CD4-positive, alpha-beta memory T cell (primary cell): ENCODE results near the gene N4BP2L2. TPM values are rescaled to one million over a fixed set of nuclear protein-coding genes. Genes with fewer than 3 reads are reported as not detected.

Experiments used
- CTCF ChIA-PET: fragments of 350-600 bp; sonication (Branson Sonifier 250); formaldehyde crosslinking; loops from one replicate; lab custom pipeline; 2021; ENCODE audit warnings: inconsistent platforms; ENCODE audit not compliant: partially characterized antibody; lab: Charles Lee
- POLR2A ChIA-PET: fragments of 350-600 bp; sonication (Branson Sonifier 250); formaldehyde crosslinking; loops from one replicate; lab custom pipeline; 2021; ENCODE audit not compliant: partially characterized antibody; lab: Charles Lee
- DNase-seq, 5 donors: peaks; one replicate each; pipeline versions ENCODE4 v3.0.0 to v3.0.0-alpha.2; 2020 to 2022; ENCODE audit warnings: mixed read lengths in 1 of 5
- H3K27ac ChIP-seq: one replicate; pipeline ENCODE4 v1.7.0; 2013; ENCODE audit warnings: low read depth, low read length
- H3K27me3 ChIP-seq: 2 replicates; pipeline ENCODE4 v1.7.0; 2013; ENCODE audit warnings: mild to moderate bottlenecking, low read length, moderate library complexity; ENCODE audit not compliant: insufficient read depth
- H3K36me3 ChIP-seq: 2 replicates; pipeline ENCODE4 v1.7.0; 2013; ENCODE audit warnings: mild to moderate bottlenecking, low read length, moderate library complexity; ENCODE audit not compliant: insufficient read depth
- H3K4me1 ChIP-seq: 2 replicates; pipeline ENCODE4 v1.7.0; 2013; ENCODE audit warnings: mild to moderate bottlenecking, low read length, moderate library complexity; ENCODE audit not compliant: insufficient read depth
- H3K4me3 ChIP-seq, 2 donors: one replicate each; pipeline ENCODE4 v1.7.0; 2013; ENCODE audit warnings: low read length in 2 of 2, mild to moderate bottlenecking in 1 of 2
- H3K9me3 ChIP-seq, 2 donors: one replicate each; pipeline ENCODE4 v1.7.0; 2013; ENCODE audit warnings: low read length in 2 of 2, control low read depth in 1 of 2; ENCODE audit not compliant: control insufficient read depth in 1 of 2
- H3K27ac Mint-ChIP-seq, 7 donors: one replicate each; pipeline ENCODE4 v1.8.0; 2020 to 2021; ENCODE audit warnings: mixed read lengths in 7 of 7, mild to moderate bottlenecking in 6 of 7, inconsistent platforms in 3 of 7, moderate library complexity in 3 of 7
- H3K27me3 Mint-ChIP-seq, 2 donors: one replicate each; pipeline ENCODE4 v1.8.0; 2020 to 2021; ENCODE audit warnings: mixed read lengths in 2 of 2
- H3K36me3 Mint-ChIP-seq, 2 donors: one replicate each; pipeline ENCODE4 v1.8.0; 2020 to 2021; ENCODE audit warnings: mixed read lengths in 2 of 2, inconsistent platforms in 1 of 2, mild to moderate bottlenecking in 1 of 2
- H3K4me1 Mint-ChIP-seq, 4 donors: one replicate each; pipeline ENCODE4 v1.8.0; 2020 to 2021; ENCODE audit warnings: mixed read lengths in 4 of 4, mild to moderate bottlenecking in 1 of 4
- H3K4me3 Mint-ChIP-seq, 8 donors: one replicate each; pipeline ENCODE4 v1.8.0; 2020 to 2021; ENCODE audit warnings: mixed read lengths in 8 of 8, mild to moderate bottlenecking in 7 of 8, moderate library complexity in 6 of 8, inconsistent platforms in 3 of 8
- H3K9me3 Mint-ChIP-seq, 8 donors: one replicate each; pipeline ENCODE4 v1.8.0; 2020 to 2021; ENCODE audit warnings: mixed read lengths in 8 of 8, mild to moderate bottlenecking in 5 of 8, inconsistent platforms in 3 of 8, moderate library complexity in 1 of 8
- intact Hi-C: fragments of 100-400 bp; cut with micrococcal nuclease; formaldehyde crosslinking; loops from one replicate; pipeline ENCODE4 v1.15.1; 2023
- polyA plus RNA-seq, 2 donors: library from polyadenylated mRNA; unstranded; fragments of 300-500 nt; fragmentation: Illumina TruSeq; gene quantifications; one replicate each; pipeline ENCODE4 v1.2.3, GENCODE V29; 2021
- total RNA-seq, 2 experiments: library from RNA; stranded (reverse); gene quantifications; one replicate each; pipeline ENCODE4 v1.2.3, GENCODE V29; 2021

The N4BP2L2 gene
- total and polyA plus RNA-seq, 4 experiments from 2014 or later: 144 to 351 (median 243) TPM

DNA sequence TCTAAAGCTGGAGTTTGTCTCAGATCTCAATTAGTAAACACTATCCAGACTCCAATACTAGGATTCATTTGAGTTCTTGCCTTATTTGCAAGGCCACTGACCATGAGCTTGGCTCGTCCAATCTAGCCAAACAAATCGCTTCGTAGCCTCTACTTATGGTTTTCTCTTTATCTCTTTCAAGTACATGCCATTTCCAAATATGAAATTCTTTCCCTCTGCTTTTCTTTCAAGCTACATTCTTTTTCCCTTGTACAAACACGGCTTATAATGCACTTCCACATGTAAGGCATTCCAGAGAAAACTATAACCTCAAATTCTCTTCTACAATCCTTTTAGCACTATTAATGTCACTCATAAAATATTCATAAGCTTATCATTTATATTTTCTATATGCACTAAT, 99.7 kb downstream of the N4BP2L2 start:
- Histone ChIP-seq H3K27me3 (no peaks in the 10 kb centered on the region), H3K4me1 (no peaks in the 10 kb centered on the region), H3K36me3 (no peaks in the 10 kb centered on the region), H3K9me3 (no peaks in the 10 kb centered on the region), H3K27ac (no peak overlapping the region), H3K4me3 (no peak overlapping the region)
- Mint-ChIP-seq H3K36me3 (peaks cover 23 to 35% of the 10 kb centered on the region in 2 donors), H3K27me3 (no peaks in the 10 kb centered on the region), H3K4me1 (peaks cover 0 to 4% (median 3%) of the 10 kb centered on the region in 4 donors), H3K9me3 (no peaks in the 10 kb centered on the region), H3K4me3 (no peak overlapping the region), H3K27ac (no peak overlapping the region)
- ChIA-PET CTCF (interaction anchor here (0.9 to 1.6 kb wide), 4 partner anchors 9 to 171 kb away, joined by 3 to 4 read pairs (median 3); partner anchors contain the start of gene N4BP2L1), POLR2A (interaction anchor here (1.6 kb wide), 1 partner anchor 12 kb away, joined by 5 read pairs; no protein-coding TSS in a partner anchor)
- intact Hi-C loops: no loop called here
- no peak for DNase-seq

DNA sequence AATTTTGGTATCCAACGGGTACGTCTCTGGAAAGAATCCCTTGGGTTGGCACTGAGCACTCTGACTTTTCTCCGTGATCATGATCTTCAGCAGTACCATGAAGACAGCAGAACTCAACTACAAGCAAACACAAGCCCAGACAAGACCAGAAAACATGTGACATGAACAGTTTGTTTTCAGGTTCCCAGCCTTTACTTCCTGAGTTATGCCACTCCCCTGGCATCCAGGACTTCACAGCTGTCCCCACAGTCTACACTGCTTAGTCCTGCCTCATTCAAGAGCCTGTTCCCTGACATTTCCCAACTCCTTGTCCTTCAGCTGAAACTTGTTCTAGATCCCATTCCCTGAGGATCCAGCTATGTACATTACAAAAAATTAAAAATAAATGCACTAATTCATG, 105.7 kb downstream of the N4BP2L2 start:
- no peaks in the 10 kb centered on the region for H3K9me3 ChIP-seq
- DNase-seq: no peak
- H3K4me3 ChIP-seq: no peak overlapping the region
- intact Hi-C loops: no loop called here
- no peak overlapping the region for H3K27ac ChIP-seq
- H3K27me3 Mint-ChIP-seq: no peaks in the 10 kb centered on the region
- H3K36me3 Mint-ChIP-seq: peaks cover 9 to 22% of the 10 kb centered on the region in 2 donors
- peak overlapping the region in 2 of 7 donors; percentile 46 to 56 for H3K27ac Mint-ChIP-seq
- POLR2A ChIA-PET: no interaction called here
- H3K9me3 Mint-ChIP-seq: no peaks in the 10 kb centered on the region
- CTCF ChIA-PET: no interaction called here
- H3K4me1 Mint-ChIP-seq: peaks cover 9 to 20% (median 15%) of the 10 kb centered on the region in 4 donors
- peaks cover 12% of the 10 kb centered on the region for H3K4me1 ChIP-seq
- no peaks in the 10 kb centered on the region for H3K27me3 ChIP-seq
- no peaks in the 10 kb centered on the region for H3K36me3 ChIP-seq
- H3K4me3 Mint-ChIP-seq: no peak overlapping the region

- peaks cover 15% of the 10 kb centered on the region for H3K4me1 ChIP-seq
- no peak for DNase-seq
- Mint-ChIP-seq H3K27me3 (no peaks in the 10 kb centered on the region), H3K4me1 (peaks cover 9 to 26% (median 16%) of the 10 kb centered on the region in 4 donors), H3K9me3 (no peaks in the 10 kb centered on the region), H3K27ac (no peak overlapping the region), H3K4me3 (no peak overlapping the region), H3K36me3 (peaks cover 9 to 26% of the 10 kb centered on the region in 2 donors)
- no peaks in the 10 kb centered on the region for H3K9me3 ChIP-seq
- no peak overlapping the region for H3K4me3 ChIP-seq
- no peak overlapping the region for H3K27ac ChIP-seq
- CTCF ChIA-PET: interaction anchor here (1.1 to 1.5 kb wide), 2 partner anchors 9 to 11 kb away, joined by 3 to 4 read pairs; no protein-coding TSS in a partner anchor
- H3K36me3 ChIP-seq: no peaks in the 10 kb centered on the region
- intact Hi-C loops: no loop called here
- H3K27me3 ChIP-seq: no peaks in the 10 kb centered on the region
- POLR2A ChIA-PET: interaction anchor here (1.2 kb wide), 1 partner anchor 116 kb away, joined by 4 read pairs; the partner anchor contains the start of genes BRCA2 and ZAR1L
Observed at GRCh38 chr13:32431361-32431760, 107.2 kb downstream of the N4BP2L2 start.

- H3K4me1 ChIP-seq: peaks cover 27% of the 10 kb centered on the region
- H3K9me3 ChIP-seq: no peaks in the 10 kb centered on the region
- no peak overlapping the region for H3K4me3 ChIP-seq
- POLR2A ChIA-PET: interaction anchor here (4.9 kb wide), 1 partner anchor 115 kb away, joined by 82 read pairs; the partner anchor contains the start of genes BRCA2 and ZAR1L
- peak overlapping the region in 5 of 7 donors; percentile 10 to 96 (median 50) for H3K27ac Mint-ChIP-seq
- no peaks in the 10 kb centered on the region for H3K27me3 Mint-ChIP-seq
- no peaks in the 10 kb centered on the region for H3K27me3 ChIP-seq
- peak overlapping the region in 5 of 8 donors; percentile 11 to 56 (median 49) for H3K4me3 Mint-ChIP-seq
- H3K27ac ChIP-seq: no peak overlapping the region
- intact Hi-C loops: no loop called here
- CTCF ChIA-PET: interaction anchor here (0.9 to 2.7 kb wide), 4 partner anchors 7 to 115 kb away, joined by 3 to 8 read pairs (median 4); partner anchors contain the start of genes BRCA2 and ZAR1L
- DNase-seq: no peak
- no peaks in the 10 kb centered on the region for H3K36me3 ChIP-seq
- no peaks in the 10 kb centered on the region for H3K9me3 Mint-ChIP-seq
- H3K36me3 Mint-ChIP-seq: peaks cover 0 to 25% of the 10 kb centered on the region in 2 donors
- peaks cover 17 to 38% (median 25%) of the 10 kb centered on the region in 4 donors for H3K4me1 Mint-ChIP-seq
Observed at GRCh38 chr13:32430018-32430747, 108.4 kb downstream of the N4BP2L2 start.

GRCh38 chr13:32429433-32429909, 109.1 kb downstream of the N4BP2L2 start:
- Mint-ChIP-seq H3K4me3 (peak overlapping the region in 2 of 8 donors; percentile 31 to 93), H3K9me3 (no peaks in the 10 kb centered on the region)
- H3K4me1 ChIP-seq: peaks cover 33% of the 10 kb centered on the region

DNA sequence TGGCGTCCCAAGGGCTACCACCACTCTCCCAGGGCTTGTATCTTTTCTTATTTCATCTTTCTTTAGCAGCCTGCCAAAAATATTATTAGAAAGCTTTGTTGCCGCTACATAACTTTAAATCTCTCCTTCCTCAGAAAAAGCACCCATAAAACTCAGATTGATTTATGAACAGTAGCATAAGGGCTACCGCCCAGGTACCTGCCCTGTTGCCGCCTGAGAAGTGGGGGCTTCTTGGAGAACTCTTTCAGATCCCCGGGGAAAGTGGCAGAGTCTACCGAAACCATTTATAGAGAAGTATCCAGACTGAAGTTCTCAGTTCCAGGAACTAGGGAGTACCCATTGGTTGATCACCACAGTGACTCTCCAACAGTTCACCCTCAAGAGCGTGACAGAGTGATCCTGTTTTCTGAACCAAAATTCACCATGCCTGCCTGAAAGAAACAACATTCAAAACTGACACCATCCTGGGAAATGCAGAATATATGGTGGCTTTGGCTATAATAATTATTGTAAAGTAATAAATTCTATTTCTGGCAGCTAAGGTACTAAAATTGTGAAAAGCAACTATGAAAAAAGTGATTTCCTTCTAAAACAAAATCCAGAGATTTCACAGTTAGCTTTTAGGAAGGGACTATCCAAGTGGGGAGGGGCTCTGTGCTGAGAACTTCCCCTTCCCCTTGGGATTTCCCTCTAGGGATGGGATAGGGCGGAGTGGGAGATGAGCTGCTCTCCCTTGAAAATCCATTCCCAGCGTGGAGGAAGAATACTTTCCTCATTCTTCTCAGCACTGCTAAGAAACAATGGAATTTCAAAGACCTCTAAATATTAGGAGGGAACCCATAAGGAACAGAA, 109.8 kb downstream of the N4BP2L2 start:
- no peaks in the 10 kb centered on the region for H3K9me3 Mint-ChIP-seq
- H3K4me3 Mint-ChIP-seq: peak overlapping the region; percentile 87 to 96 (median 92)
- H3K27me3 Mint-ChIP-seq: no peaks in the 10 kb centered on the region
- intact Hi-C loops: loop anchor here (1.0 kb wide), 2 partner anchors 10 to 114 kb away; partner anchors contain the start of genes BRCA2 and ZAR1L
- peaks cover 24 to 49% (median 35%) of the 10 kb centered on the region in 4 donors for H3K4me1 Mint-ChIP-seq
- CTCF ChIA-PET: interaction anchor here (0.6 to 2.7 kb wide), 6 partner anchors 9 to 157 kb away, joined by 3 to 8 read pairs (median 4); partner anchors contain the start of genes BRCA2, N4BP2L2, PDS5B and ZAR1L
- peaks cover 5 to 30% of the 10 kb centered on the region in 2 donors for H3K36me3 Mint-ChIP-seq
- Histone ChIP-seq H3K4me3 (peak overlapping the region; percentile 73 to 85), H3K27me3 (no peaks in the 10 kb centered on the region), H3K27ac (peak overlapping the region; percentile 84), H3K4me1 (peaks cover 40% of the 10 kb centered on the region), H3K9me3 (no peaks in the 10 kb centered on the region), H3K36me3 (no peaks in the 10 kb centered on the region)
- POLR2A ChIA-PET: interaction anchor here (0.5 to 4.9 kb wide), 10 partner anchors 20 to 1268 kb away, joined by 3 to 82 read pairs (median 4); partner anchors contain the start of genes BRCA2, N4BP2L2 and ZAR1L
- H3K27ac Mint-ChIP-seq: peak overlapping the region; percentile 95 to 98 (median 97)
- DNase-seq: no peak

More at GRCh38 chr13:32429433-32429909, 109.1 kb downstream of the N4BP2L2 start:
- intact Hi-C loops: no loop called here
- H3K4me3 ChIP-seq: no peak overlapping the region
- Mint-ChIP-seq H3K27me3 (no peaks in the 10 kb centered on the region), H3K4me1 (peaks cover 19 to 42% (median 28%) of the 10 kb centered on the region in 4 donors), H3K36me3 (peaks cover 0 to 25% of the 10 kb centered on the region in 2 donors), H3K27ac (peak overlapping the region in 5 of 7 donors; percentile 57 to 97 (median 95))
- H3K9me3 ChIP-seq: no peaks in the 10 kb centered on the region
- no peaks in the 10 kb centered on the region for H3K36me3 ChIP-seq
- ChIA-PET CTCF (interaction anchor here (0.9 to 2.7 kb wide), 4 partner anchors 13 to 156 kb away, joined by 3 to 8 read pairs (median 4); partner anchors contain the start of genes BRCA2, N4BP2L2, PDS5B and ZAR1L), POLR2A (interaction anchor here (1.6 to 4.9 kb wide), 3 partner anchors 115 to 1114 kb away, joined by 3 to 82 read pairs (median 15); partner anchors contain the start of genes BRCA2 and ZAR1L)
- peak overlapping the region; percentile 84 for H3K27ac ChIP-seq
- no peaks in the 10 kb centered on the region for H3K27me3 ChIP-seq
- no peak for DNase-seq
